Measurements from ENCODE around the gene FGGY. TPM values are rescaled to one million over a fixed set of nuclear protein-coding genes. Genes with fewer than 3 reads are reported as not detected.

Gene FGGY
- total RNA-seq, 1 experiment from 2014 or later: 14.6 TPM

DNA sequence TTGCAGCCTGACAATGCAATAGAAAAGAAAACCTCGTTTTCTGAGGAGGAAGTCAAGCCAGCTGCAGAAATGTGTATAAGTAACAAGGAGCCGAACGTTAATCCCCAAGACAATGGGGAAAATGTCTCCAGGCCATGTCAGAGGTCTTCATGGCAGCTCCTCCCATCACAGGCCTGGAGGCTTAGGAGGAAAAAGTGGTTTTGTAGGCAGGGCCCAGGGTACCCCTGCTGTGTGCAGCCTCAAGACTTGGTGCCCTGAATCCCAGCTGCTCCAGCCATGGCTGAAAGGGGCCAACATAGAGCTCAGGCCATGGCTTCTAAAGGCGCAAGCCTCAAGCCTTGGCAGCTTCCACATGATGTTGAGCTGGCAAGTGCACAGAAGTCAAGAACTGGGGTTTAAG lies 439.9 kb downstream of the FGGY start:
- Histone ChIP-seq H3K4me1 (ENCODE audit: insufficient read depth, low read length) (no peaks in the 10 kb centered on the region), H3K4me2 (ENCODE audit: insufficient read depth, insufficient read length, low read length) (no peak overlapping the region), H4K8ac (replicated peaks; ENCODE audit: insufficient read length, low read depth, low read length) (no peak overlapping the region), H4K20me1 (ENCODE audit: control insufficient read depth, insufficient read depth, insufficient read length) (no peaks in the 10 kb centered on the region), H2AFZ (ENCODE audit: low read length) (no peak overlapping the region), H3K27ac (ENCODE audit: insufficient read length, low read depth, low read length) (no peak overlapping the region), H3K27me3 (ENCODE audit: insufficient read depth, low read length) (no peaks in the 10 kb centered on the region), H3K9ac (ENCODE audit: extremely low read depth, insufficient read length, low read length) (no peak overlapping the region), H2AK5ac (ENCODE audit: insufficient read length, low read length) (no peak overlapping the region), H3K79me1 (ENCODE audit: insufficient read depth, low read depth, low read length, poor library complexity, severe bottlenecking) (no peaks in the 10 kb centered on the region), H3T11ph (ENCODE audit: low read length) (no peak overlapping the region), H3K56ac (ENCODE audit: insufficient read length, low read depth, low read length) (no peak overlapping the region), H4K5ac (ENCODE audit: insufficient read length, low read depth, low read length) (no peak overlapping the region), H3K23ac (ENCODE audit: insufficient read length, low read depth, low read length) (no peak overlapping the region), H3K79me2 (ENCODE audit: insufficient read depth, low read length) (no peaks in the 10 kb centered on the region), H4K91ac (ENCODE audit: insufficient read length, low read depth, low read length) (no peak overlapping the region), H3K14ac (ENCODE audit: insufficient read depth, low read length) (no peak overlapping the region), H2BK15ac (ENCODE audit: low read depth, low read length) (no peak overlapping the region), H3K18ac (ENCODE audit: insufficient read length, low read depth, low read length) (no peak overlapping the region), H2BK12ac (ENCODE audit: insufficient read length, low read depth, low read length) (no peak overlapping the region), H2BK20ac (ENCODE audit: low read depth, low read length, poor library complexity, severe bottlenecking) (no peak overlapping the region), H2BK5ac (ENCODE audit: insufficient read length, low read length) (no peak overlapping the region), H3K4ac (ENCODE audit: low read depth, low read length) (no peak overlapping the region), H2BK120ac (ENCODE audit: low read depth, low read length, poor library complexity, severe bottlenecking) (no peak overlapping the region), H3K9me3 (ENCODE audit: control insufficient read depth, low read depth, low read length) (no peaks in the 10 kb centered on the region), H3K23me2 (ENCODE audit: insufficient read length, low read depth, low read length, poor library complexity, severe bottlenecking) (no peaks in the 10 kb centered on the region)
- Mint-ChIP-seq H3K4me3 (no peak overlapping the region), H3K4me1 (peaks cover under 1 to 4% of the 10 kb centered on the region in 2 experiments), H3K9me3 (peaks cover 22 to 26% of the 10 kb centered on the region in 2 experiments), H3K27ac (no peak overlapping the region), H3K36me3 (ENCODE audit: insufficient read depth in 1 of 3, low read depth in 3 of 3) (peaks cover 10 to 29% (median 17%) of the 10 kb centered on the region in 3 experiments), H3K27me3 (ENCODE audit: low read depth) (peaks cover 3% of the 10 kb centered on the region; the same call in 1 of the 2 replicates)
- TF ChIP-seq, protein P1, sequence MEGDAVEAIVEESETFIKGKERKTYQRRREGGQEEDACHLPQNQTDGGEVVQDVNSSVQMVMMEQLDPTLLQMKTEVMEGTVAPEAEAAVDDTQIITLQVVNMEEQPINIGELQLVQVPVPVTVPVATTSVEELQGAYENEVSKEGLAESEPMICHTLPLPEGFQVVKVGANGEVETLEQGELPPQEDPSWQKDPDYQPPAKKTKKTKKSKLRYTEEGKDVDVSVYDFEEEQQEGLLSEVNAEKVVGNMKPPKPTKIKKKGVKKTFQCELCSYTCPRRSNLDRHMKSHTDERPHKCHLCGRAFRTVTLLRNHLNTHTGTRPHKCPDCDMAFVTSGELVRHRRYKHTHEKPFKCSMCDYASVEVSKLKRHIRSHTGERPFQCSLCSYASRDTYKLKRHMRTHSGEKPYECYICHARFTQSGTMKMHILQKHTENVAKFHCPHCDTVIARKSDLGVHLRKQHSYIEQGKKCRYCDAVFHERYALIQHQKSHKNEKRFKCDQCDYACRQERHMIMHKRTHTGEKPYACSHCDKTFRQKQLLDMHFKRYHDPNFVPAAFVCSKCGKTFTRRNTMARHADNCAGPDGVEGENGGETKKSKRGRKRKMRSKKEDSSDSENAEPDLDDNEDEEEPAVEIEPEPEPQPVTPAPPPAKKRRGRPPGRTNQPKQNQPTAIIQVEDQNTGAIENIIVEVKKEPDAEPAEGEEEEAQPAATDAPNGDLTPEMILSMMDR (conservative IDR thresholded peaks at IDR 0.05): no peak
- DNase-seq: no peak
- no CpG with 5 or more reads among the region's 4 CpGs for WGBS (ENCODE audit: extremely low coverage, insufficient read length, low lambda C conversion rate)
